HCT116 (cell line): ENCODE measurements around the gene LRIG1. TPM values are rescaled to one million over a fixed set of nuclear protein-coding genes. Genes with fewer than 3 reads are reported as not detected.

Source experiments
- ATAC-seq: fragments of 200-7000 bp; cut with Tn5 transposase; 2 replicates; pipeline ENCODE4 v1.9.1; 2020; ENCODE audit warnings: mild to moderate bottlenecking, moderate library complexity
- BruUV-seq: library from RNA; stranded (reverse); fragments of 400-500 nt; replicated peaks from 2 replicates; lab custom pipeline; 2021; lab: Mats Ljungman, UMichigan
- CTCF ChIA-PET: fragments of 300-600 bp; sonication (Branson Sonifier 250); formaldehyde crosslinking; loops from one replicate; lab custom pipeline; 2021; ENCODE audit warnings: antibody characterized with exemption; lab: Charles Lee
- POLR2A ChIA-PET: fragments of 300-600, 350-600 bp; sonication (Branson Sonifier 250); formaldehyde crosslinking; loops from one replicate; lab custom pipeline; 2021; ENCODE audit warnings: antibody characterized with exemption; lab: Charles Lee
- RAD21 ChIA-PET, 2 experiments: fragments of 300-600 bp; sonication (Branson Sonifier 250); formaldehyde crosslinking; loops; one replicate each; lab custom pipeline; 2023; ENCODE audit warnings: low total read pairs in 2 of 2; ENCODE audit not compliant: uncharacterized antibody in 2 of 2, unreplicated experiment in 2 of 2, low non-redundant PET in 1 of 2; lab: Charles Lee
- DNase-seq: peaks from one replicate; pipeline ENCODE4 v3.0.0-alpha.2; 2010; ENCODE audit warnings: low read depth, low spot score
- H2AFZ ChIP-seq: fragments of 200-600 bp; shearing (Covaris generic), sonication (generic); 2 replicates; pipeline ENCODE4 v1.6.1; 2017; ENCODE audit warnings: low read depth, mixed run types, mixed read lengths, antibody characterized with exemption, low read length; ENCODE audit not compliant: poor library complexity, severe bottlenecking
- H3K27ac ChIP-seq: 2 replicates; pipeline ENCODE4 v1.5.1; 2012; ENCODE audit warnings: low read depth, low read length
- H3K27me3 ChIP-seq: fragments of 200-600 bp; sonication (generic); 2 replicates; pipeline ENCODE4 v1.6.1; 2016; ENCODE audit warnings: mixed run types, low read length, mixed read lengths; ENCODE audit not compliant: insufficient read depth
- H3K36me3 ChIP-seq, 2 experiments: fragments of 200-500 bp in 1 of 2; fragments of 200-600 bp in 1 of 2; sonication (Bioruptor generic) in 1 of 2; sonication (generic) in 1 of 2; 2 replicates each; pipeline versions ENCODE4 v1.5.1 to v1.6.1; 2014 to 2016; ENCODE audit warnings: low read length in 2 of 2, inconsistent platforms in 1 of 2, mixed read lengths in 1 of 2, mixed run types in 1 of 2; ENCODE audit not compliant: insufficient read depth in 2 of 2, control insufficient read depth in 1 of 2
- H3K4me1 ChIP-seq, 2 experiments: fragments of 200-600 bp in 1 of 2; sonication (generic) in 1 of 2; 2 replicates each; pipeline versions ENCODE4 v1.5.1 to v1.6.1; 2012 to 2017; ENCODE audit warnings: low read length in 2 of 2, inconsistent platforms in 1 of 2, mild to moderate bottlenecking in 1 of 2, mixed read lengths in 1 of 2, mixed run types in 1 of 2, moderate library complexity in 1 of 2; ENCODE audit not compliant: insufficient read depth in 2 of 2, control insufficient read depth in 1 of 2
- H3K4me2 ChIP-seq: fragments of 200-600 bp; sonication (generic); 2 replicates; pipeline ENCODE4 v1.6.1; 2017; ENCODE audit warnings: mixed run types, low read length, mixed read lengths
- H3K4me3 ChIP-seq, 2 experiments: fragments of 200-600 bp in 1 of 2; sonication (generic) in 1 of 2; replicated peaks in 1 of 2; 2 replicates each; pipeline ENCODE4 v1.5.1; 2011 to 2016; ENCODE audit warnings: low read length in 2 of 2, control low read depth in 1 of 2, low read depth in 1 of 2, mild to moderate bottlenecking in 1 of 2, mixed read lengths in 1 of 2, mixed run types in 1 of 2
- H3K79me2 ChIP-seq: fragments of 200-600 bp; sonication (generic); 2 replicates; pipeline ENCODE4 v1.6.1; 2017; ENCODE audit warnings: mild to moderate bottlenecking, mixed run types, low read length, moderate library complexity, mixed read lengths; ENCODE audit not compliant: insufficient read depth
- H3K9ac ChIP-seq: fragments of 200-600 bp; sonication (generic); 2 replicates; pipeline ENCODE4 v1.6.1; 2016; ENCODE audit warnings: low read length, mixed read lengths
- H3K9me2 ChIP-seq: fragments of 200-600 bp; sonication (generic), shearing (Covaris generic); 2 replicates; pipeline ENCODE4 v1.6.1; 2017; ENCODE audit warnings: mixed run types, mild to moderate bottlenecking, moderate library complexity; ENCODE audit not compliant: insufficient read depth
- H3K9me3 ChIP-seq, 2 experiments: fragments of 200-500 bp in 1 of 2; fragments of 200-600 bp in 1 of 2; sonication (Bioruptor generic) in 1 of 2; sonication (generic) in 1 of 2; 2 replicates each; pipeline ENCODE4 v1.6.1; 2014 to 2017; ENCODE audit warnings: low read length in 2 of 2, mixed read lengths in 2 of 2, inconsistent platforms in 1 of 2, low read depth in 1 of 2, mild to moderate bottlenecking in 1 of 2, mixed run types in 1 of 2, moderate library complexity in 1 of 2; ENCODE audit not compliant: control insufficient read depth in 1 of 2, insufficient read depth in 1 of 2
- H4K20me1 ChIP-seq: fragments of 200-600 bp; sonication (generic), shearing (Covaris generic); 2 replicates; pipeline ENCODE4 v1.6.1; 2017; ENCODE audit warnings: mixed run types, mild to moderate bottlenecking, moderate library complexity; ENCODE audit not compliant: insufficient read depth
- CBX3 ChIP-seq: IDR thresholded peaks from 2 replicates; pipeline ENCODE4 v1.6.1; 2012; ENCODE audit warnings: low read depth
- CEBPB ChIP-seq: IDR thresholded peaks from 2 replicates; pipeline ENCODE4 v1.6.1; 2012; ENCODE audit warnings: low read depth
- EZH2phosphoT487 ChIP-seq: fragments of 200-600 bp; IDR thresholded peaks from 2 replicates; pipeline ENCODE4 v1.6.1; 2018; ENCODE audit warnings: antibody characterized with exemption, borderline replicate concordance
- FOSL1 ChIP-seq: IDR thresholded peaks from 2 replicates; pipeline ENCODE4 v1.6.1; 2012; ENCODE audit warnings: low read depth
- JUND ChIP-seq: IDR thresholded peaks from 2 replicates; pipeline ENCODE4 v1.6.1; 2012
- MAX ChIP-seq: IDR thresholded peaks from 2 replicates; pipeline ENCODE4 v1.6.1; 2012
- REST ChIP-seq: IDR thresholded peaks from 2 replicates; pipeline ENCODE4 v1.6.1; 2012; ENCODE audit warnings: low read depth
- SP1 ChIP-seq: IDR thresholded peaks from 2 replicates; pipeline ENCODE4 v1.6.1; 2012; ENCODE audit warnings: low read depth
- SRF ChIP-seq: IDR thresholded peaks from 2 replicates; pipeline ENCODE4 v1.6.1; 2012; ENCODE audit warnings: low read depth
- TCF7L2 ChIP-seq: IDR thresholded peaks from 2 replicates; pipeline ENCODE4 v1.7.0; 2011; ENCODE audit warnings: borderline replicate concordance, inconsistent platforms; ENCODE audit not compliant: insufficient read depth, insufficient read length; ENCODE audit errors: extremely low read depth
- ZBTB33 ChIP-seq: IDR thresholded peaks from 2 replicates; pipeline ENCODE4 v1.6.1; 2011; ENCODE audit warnings: mild to moderate bottlenecking, low read length, moderate library complexity; ENCODE audit not compliant: insufficient replicate concordance; ENCODE audit errors: extremely low read depth
- ZFX ChIP-seq: fragments of 450-650 bp; IDR thresholded peaks from 2 replicates; pipeline ENCODE4 v1.6.1; 2017
- ZNF274 ChIP-seq: fragments of 200-500 bp; sonication (Bioruptor generic); IDR thresholded peaks from 2 replicates; pipeline ENCODE4 v1.6.1; 2014; ENCODE audit warnings: mild to moderate bottlenecking, low read depth, low read length, inconsistent platforms
- intact Hi-C: fragments of 100-400 bp; cut with micrococcal nuclease; formaldehyde crosslinking; loops from 2 replicates; pipeline ENCODE4 v1.10.0; 2022
- total RNA-seq: library from RNA; stranded (reverse); gene quantifications from one replicate; pipeline ENCODE4 v1.2.1, GENCODE V29; 2021; ENCODE audit not compliant: unreplicated experiment

The LRIG1 gene
- total RNA-seq, 1 experiment from 2014 or later = 3.1 TPM

- H3K79me2 ChIP-seq = no peaks in the 10 kb centered on the region
- H2AFZ ChIP-seq = no peak overlapping the region
- no peaks in the 10 kb centered on the region for H3K9me3 ChIP-seq
- H3K4me1 ChIP-seq = no peaks in the 10 kb centered on the region
- RAD21 ChIA-PET = interaction anchor here in 1 of 2 experiments (0.6 kb wide), 1 partner anchor 43 kb away, joined by 3 read pairs; no protein-coding TSS in a partner anchor
- H3K27me3 ChIP-seq = no peaks in the 10 kb centered on the region
- no peaks in the 10 kb centered on the region for H3K9me2 ChIP-seq
- no peak overlapping the region for H3K27ac ChIP-seq
- no peak overlapping the region for H3K9ac ChIP-seq
- TF ChIP-seq ZNF274 (no peak), MAX (no peak), REST (no peak), SP1 (no peak), CEBPB (no peak), ZFX (no peak), EZH2phosphoT487 (no peak), ZBTB33 (no peak), SRF (no peak), FOSL1 (no peak), JUND (no peak), TCF7L2 (no peak), CBX3 (no peak)
- CTCF ChIA-PET = no interaction called here
- no peak for ATAC-seq
- H3K4me3 ChIP-seq = no peak overlapping the region
- POLR2A ChIA-PET = no interaction called here
- no peaks in the 10 kb centered on the region for H3K36me3 ChIP-seq
- BruUV-seq = no TSS peak
- no peak overlapping the region for H3K4me2 ChIP-seq
- H4K20me1 ChIP-seq = no peaks in the 10 kb centered on the region
- intact Hi-C loops = loop anchor here (10.0 kb wide), 1 partner anchor 60 kb away; no protein-coding TSS in a partner anchor
- DNase-seq = no peak
Measured at GRCh38 chr3:66454464-66454859, 46.4 kb downstream of the LRIG1 start.
